Glomerular visceral epithelial cell (primary cell): ENCODE data around the gene ENDOG.
A peak's percentile ranks its signal among the peaks of the same experiment; 100 is the strongest.

ENCODE experiments used
- DNase-seq: peaks from one replicate; pipeline ENCODE4 v3.0.0-alpha.2; 2016; ENCODE audit errors: extremely low spot score

ENDOG gene

GRCh38 chr9:128800061-128800460 lies 18.2 kb upstream of the ENDOG start:
- DNase-seq: no peak

GRCh38 chr9:128802482-128802881 lies 15.8 kb upstream of the ENDOG start:
- no peak for DNase-seq

- no peak for DNase-seq
These were observed 12.6 kb upstream of the ENDOG start for GRCh38 chr9:128805661-128806060.

GRCh38 chr9:128807827-128808226 lies 10.5 kb upstream of the ENDOG start:
- no peak for DNase-seq

GRCh38 chr9:128808543-128808942 lies 9.8 kb upstream of the ENDOG start:
- no peak for DNase-seq

- DNase-seq: no peak
These were observed 9.2 kb upstream of the ENDOG start for GRCh38 chr9:128809036-128809599.

GRCh38 chr9:128809831-128810230 lies 8.5 kb upstream of the ENDOG start:
- DNase-seq: no peak

- DNase-seq: no peak
These were observed 7.4 kb upstream of the ENDOG start for GRCh38 chr9:128810873-128811272.

- DNase-seq: peak; percentile 15
These were observed 777 bp downstream of the ENDOG start for GRCh38 chr9:128818839-128819715.

- no peak for DNase-seq
These were observed 1.7 kb downstream of the ENDOG start for GRCh38 chr9:128819716-128820664.

- DNase-seq: no peak
These were observed 2.6 kb downstream of the ENDOG start for GRCh38 chr9:128820665-128821583.

- no peak for DNase-seq
These were observed 3.5 kb downstream of the ENDOG start for GRCh38 chr9:128821584-128822406.

- DNase-seq: no peak
These were observed 4.2 kb downstream of the ENDOG start for GRCh38 chr9:128822407-128823042.

GRCh38 chr9:128823362-128823902 lies 5.1 kb downstream of the ENDOG start:
- no peak for DNase-seq

GRCh38 chr9:128823903-128824406 lies 5.7 kb downstream of the ENDOG start:
- DNase-seq: no peak

GRCh38 chr9:128824911-128825310 lies 6.6 kb downstream of the ENDOG start:
- DNase-seq: no peak

GRCh38 chr9:128825923-128826700 lies 7.8 kb downstream of the ENDOG start:
- no peak for DNase-seq

- no peak for DNase-seq
These were observed 10.0 kb downstream of the ENDOG start for GRCh38 chr9:128828267-128828666.
